Hepatocyte (in vitro differentiated cells): ENCODE measurements around the gene CLIC3. TPM values are rescaled to one million over a fixed set of nuclear protein-coding genes. Genes with fewer than 3 reads are reported as not detected.

Experiments used
- DNase-seq: peaks from one replicate; pipeline ENCODE4 v3.0.0-alpha.2; 2016; ENCODE audit warnings: low spot score
- H2AFZ ChIP-seq: fragments of 200-600 bp; sonication (generic); 2 replicates; pipeline ENCODE4 v1.6.0; 2016; ENCODE audit warnings: antibody characterized with exemption, mild to moderate bottlenecking
- H3K27ac ChIP-seq: fragments of 200-600 bp; sonication (generic); 2 replicates; pipeline ENCODE4 v1.5.1; 2016; ENCODE audit warnings: mild to moderate bottlenecking
- H3K27me3 ChIP-seq: fragments of 200-600 bp; sonication (generic); 2 replicates; pipeline ENCODE4 v1.6.1; 2016
- H3K36me3 ChIP-seq: fragments of 200-600 bp; sonication (generic); replicated peaks from 2 replicates; pipeline ENCODE4 v1.5.1; 2016; ENCODE audit warnings: low read depth; ENCODE audit not compliant: insufficient read depth
- H3K4me1 ChIP-seq: fragments of 200-600 bp; sonication (generic); 2 replicates; pipeline ENCODE4 v1.5.1; 2016; ENCODE audit warnings: mild to moderate bottlenecking, moderate library complexity; ENCODE audit not compliant: insufficient read depth
- H3K4me2 ChIP-seq: fragments of 200-600 bp; sonication (generic); 2 replicates; pipeline ENCODE4 v1.6.0; 2016
- H3K4me3 ChIP-seq: fragments of 200-600 bp; sonication (generic); 2 replicates; pipeline ENCODE4 v1.5.1; 2016; ENCODE audit warnings: mild to moderate bottlenecking
- H3K79me2 ChIP-seq: fragments of 200-600 bp; sonication (generic); 2 replicates; pipeline ENCODE4 v1.6.0; 2017; ENCODE audit warnings: mild to moderate bottlenecking
- H3K9me2 ChIP-seq: fragments of 200-600 bp; sonication (generic); replicated peaks from 2 replicates; pipeline ENCODE4 v1.6.0; 2017; ENCODE audit warnings: mild to moderate bottlenecking; ENCODE audit not compliant: insufficient read depth
- H3K9me3 ChIP-seq: fragments of 200-600 bp; sonication (generic); 2 replicates; pipeline ENCODE4 v1.5.1; 2016; ENCODE audit warnings: low read depth, mild to moderate bottlenecking
- H4K20me1 ChIP-seq: fragments of 200-600 bp; sonication (generic); 2 replicates; pipeline ENCODE4 v1.6.0; 2016; ENCODE audit warnings: mild to moderate bottlenecking; ENCODE audit not compliant: insufficient read depth, poor library complexity, severe bottlenecking
- CTCF ChIP-seq: fragments of 200-600 bp; sonication (generic); IDR thresholded peaks from 2 replicates; pipeline ENCODE4 v1.5.1; 2016; ENCODE audit warnings: antibody characterized with exemption, mild to moderate bottlenecking; ENCODE audit not compliant: poor library complexity
- EZH2 ChIP-seq: fragments of 200-600 bp; sonication (generic); IDR thresholded peaks from 2 replicates; pipeline ENCODE4 v1.6.1; 2016; ENCODE audit warnings: antibody characterized with exemption, mild to moderate bottlenecking, borderline replicate concordance
- EZH2phosphoT487 ChIP-seq: fragments of 200-600 bp; sonication (generic); IDR thresholded peaks from one replicate; pipeline ENCODE4 v1.6.1; 2018; ENCODE audit warnings: antibody characterized with exemption, mild to moderate bottlenecking, low read depth, moderate library complexity; ENCODE audit not compliant: unreplicated experiment, severe bottlenecking
- WGBS: methylation state at CpG from one replicate; pipeline ENCODE4 v1.1.6; 2016; ENCODE audit warnings: low lambda C conversion rate; ENCODE audit errors: missing lambda C conversion rate; 5-methylcytosine and 5-hydroxymethylcytosine counted together
- polyA plus RNA-seq: library from polyadenylated mRNA; unstranded; fragments of >200 nt; fragmentation: Nextera tagmentation; extraction: Ambion mirVana; gene quantifications from 2 replicates; pipeline ENCODE4 v1.2.1, GENCODE V29; 2016
- total RNA-seq: library from RNA; depleted of rRNA; stranded (reverse); fragments of >200 nt; gene quantifications from 2 replicates; pipeline ENCODE4 v1.2.3, GENCODE V29; 2014

The CLIC3 gene
- total and polyA plus RNA-seq, 2 experiments from 2014 or later: 6.6 to 45.0 TPM

- H3K9me2 ChIP-seq: no peaks in the 10 kb centered on the region
- no peak within 1 kb of the TSS for H3K27ac ChIP-seq
- H3K4me1 ChIP-seq: peaks cover 19% of the 10 kb centered on the region
- no peak within 1 kb of the TSS for H2AFZ ChIP-seq
- H3K4me2 ChIP-seq: no peak within 1 kb of the TSS
- 75% methylated on average over 16 of the region's 16 CpGs for WGBS
- no peaks in the 10 kb centered on the region for H3K9me3 ChIP-seq
- DNase-seq: no peak
- H4K20me1 ChIP-seq: no peaks in the 10 kb centered on the region
- no peaks in the 10 kb centered on the region for H3K27me3 ChIP-seq
- H3K79me2 ChIP-seq: no peaks in the 10 kb centered on the region
- H3K4me3 ChIP-seq: no peak within 1 kb of the TSS
- no peaks in the 10 kb centered on the region for H3K36me3 ChIP-seq
- TF ChIP-seq EZH2 (no peak), CTCF (no peak), EZH2phosphoT487 (no peak)
Measured at GRCh38 chr9:137031904-137032640, 35.7 kb upstream of the CLIC3 start, which contains the start of gene FUT7. TSS of gene FUT7 (minus strand) at chr9:137032088. CDS start at chr9:137031991, 97 bp downstream.

GRCh38 chr9:137030538-137031527, 34.5 kb upstream of the CLIC3 start:
- Histone ChIP-seq H4K20me1 (no peaks in the 10 kb centered on the region), H3K4me1 (peaks cover 20% of the 10 kb centered on the region), H3K36me3 (no peaks in the 10 kb centered on the region), H3K9me2 (no peaks in the 10 kb centered on the region), H2AFZ (no peak overlapping the region), H3K27me3 (no peaks in the 10 kb centered on the region), H3K9me3 (no peaks in the 10 kb centered on the region), H3K4me3 (no peak overlapping the region), H3K27ac (no peak overlapping the region), H3K79me2 (no peaks in the 10 kb centered on the region), H3K4me2 (no peak overlapping the region)
- DNase-seq: no peak
- no peak for TF ChIP-seq EZH2phosphoT487
- no peak for TF ChIP-seq CTCF
- no peak for TF ChIP-seq EZH2
- 97% methylated on average over 56 of the region's 65 CpGs for WGBS

- H3K36me3 ChIP-seq: no peaks in the 10 kb centered on the region
- H3K9me3 ChIP-seq: no peaks in the 10 kb centered on the region
- no peaks in the 10 kb centered on the region for H3K27me3 ChIP-seq
- WGBS: 86% methylated on average over 14 of the region's 15 CpGs
- no peaks in the 10 kb centered on the region for H3K79me2 ChIP-seq
- H3K4me3 ChIP-seq: no peak overlapping the region
- H3K4me1 ChIP-seq: peaks cover 20% of the 10 kb centered on the region
- no peaks in the 10 kb centered on the region for H3K9me2 ChIP-seq
- no peak for DNase-seq
- no peak overlapping the region for H3K27ac ChIP-seq
- no peak overlapping the region for H3K4me2 ChIP-seq
- H2AFZ ChIP-seq: no peak overlapping the region
- H4K20me1 ChIP-seq: no peaks in the 10 kb centered on the region
- TF ChIP-seq CTCF: no peak
- TF ChIP-seq EZH2: no peak
- no peak for TF ChIP-seq EZH2phosphoT487
Measured at GRCh38 chr9:137030006-137030405, 33.6 kb upstream of the CLIC3 start.
